Panc1 (cell line): ENCODE data around the gene CYTH3.

ENCODE experiments used
- TCF7L2 ChIP-seq: IDR thresholded peaks from 2 replicates; pipeline ENCODE4 v1.6.1; 2011; ENCODE audit warnings: mild to moderate bottlenecking, low read depth, low read length, inconsistent platforms
- TF ChIP-seq, protein P1 (sequence below), 2 experiments: IDR thresholded peaks; 2 replicates each; pipeline ENCODE4 v1.6.1; 2011 to 2012; ENCODE audit warnings: low read depth in 2 of 2, control low read depth in 1 of 2, low read length in 1 of 2, mild to moderate bottlenecking in 1 of 2, moderate library complexity in 1 of 2; ENCODE audit not compliant: insufficient read depth in 1 of 2

GRCh38 chr7:6261699-6262098, 10.7 kb downstream of the CYTH3 start:
- TF ChIP-seq, protein P1, sequence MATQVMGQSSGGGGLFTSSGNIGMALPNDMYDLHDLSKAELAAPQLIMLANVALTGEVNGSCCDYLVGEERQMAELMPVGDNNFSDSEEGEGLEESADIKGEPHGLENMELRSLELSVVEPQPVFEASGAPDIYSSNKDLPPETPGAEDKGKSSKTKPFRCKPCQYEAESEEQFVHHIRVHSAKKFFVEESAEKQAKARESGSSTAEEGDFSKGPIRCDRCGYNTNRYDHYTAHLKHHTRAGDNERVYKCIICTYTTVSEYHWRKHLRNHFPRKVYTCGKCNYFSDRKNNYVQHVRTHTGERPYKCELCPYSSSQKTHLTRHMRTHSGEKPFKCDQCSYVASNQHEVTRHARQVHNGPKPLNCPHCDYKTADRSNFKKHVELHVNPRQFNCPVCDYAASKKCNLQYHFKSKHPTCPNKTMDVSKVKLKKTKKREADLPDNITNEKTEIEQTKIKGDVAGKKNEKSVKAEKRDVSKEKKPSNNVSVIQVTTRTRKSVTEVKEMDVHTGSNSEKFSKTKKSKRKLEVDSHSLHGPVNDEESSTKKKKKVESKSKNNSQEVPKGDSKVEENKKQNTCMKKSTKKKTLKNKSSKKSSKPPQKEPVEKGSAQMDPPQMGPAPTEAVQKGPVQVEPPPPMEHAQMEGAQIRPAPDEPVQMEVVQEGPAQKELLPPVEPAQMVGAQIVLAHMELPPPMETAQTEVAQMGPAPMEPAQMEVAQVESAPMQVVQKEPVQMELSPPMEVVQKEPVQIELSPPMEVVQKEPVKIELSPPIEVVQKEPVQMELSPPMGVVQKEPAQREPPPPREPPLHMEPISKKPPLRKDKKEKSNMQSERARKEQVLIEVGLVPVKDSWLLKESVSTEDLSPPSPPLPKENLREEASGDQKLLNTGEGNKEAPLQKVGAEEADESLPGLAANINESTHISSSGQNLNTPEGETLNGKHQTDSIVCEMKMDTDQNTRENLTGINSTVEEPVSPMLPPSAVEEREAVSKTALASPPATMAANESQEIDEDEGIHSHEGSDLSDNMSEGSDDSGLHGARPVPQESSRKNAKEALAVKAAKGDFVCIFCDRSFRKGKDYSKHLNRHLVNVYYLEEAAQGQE (IDR thresholded peaks at IDR 0.05; ENCODE audit: insufficient read depth in 1 of 2, low read depth in 2 of 2, low read length in 1 of 2): no peak
- TF ChIP-seq TCF7L2: no peak
